Measurements from ENCODE around the gene EDEM2. TPM values are rescaled to one million over a fixed set of nuclear protein-coding genes. Genes with fewer than 3 reads are reported as not detected.

EDEM2 gene
- total RNA-seq, 4 donors from 2014 or later, result 23.0 to 55.9 (median 30.4) TPM

DNA sequence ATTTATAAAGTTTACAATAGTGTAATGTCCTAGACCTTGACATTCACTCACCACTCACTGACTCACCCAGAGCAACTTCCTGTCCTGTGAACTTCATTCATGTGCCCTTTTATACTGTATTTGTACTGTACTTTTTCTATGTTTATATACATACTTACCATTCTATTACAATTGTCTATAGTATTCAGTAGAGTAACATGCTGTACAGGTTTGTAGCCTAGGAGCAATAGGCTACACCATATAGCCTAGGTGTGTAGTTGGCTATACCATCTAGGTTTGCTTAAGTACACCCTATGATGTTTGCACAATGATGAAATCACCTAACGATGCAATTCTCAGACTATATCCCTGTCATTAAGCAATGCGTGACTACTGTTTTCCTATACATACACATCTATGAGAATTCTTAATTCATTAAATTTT, 17.5 kb downstream of the EDEM2 start:
- H3K27me3 ChIP-seq, result no peaks in the 10 kb centered on the region
- H3K4me1 ChIP-seq, result peaks cover 0 to 11% (median 8%) of the 10 kb centered on the region in 4 donors
- H3K36me3 ChIP-seq, result peaks cover 0 to 30% (median 5%) of the 10 kb centered on the region in 4 donors
- no peak overlapping the region for H3K4me3 ChIP-seq
- 12 to 49% methylated on average over 2 of the region's 2 CpGs for WGBS, 2 donors (ENCODE audit: low coverage in 1 of 2)
- H3K9me3 ChIP-seq, result no peaks in the 10 kb centered on the region
- intact Hi-C loops (cut with DNase I; ENCODE audit: low total_unique reads) (no loop called here), in situ Hi-C loops (cut with MboI; ENCODE audit: low pct_ligation_motif_present in 1 of 4, low pct_unique_long_range_greater_than_20kb in 1 of 4, low sequenced_read_pairs in 3 of 4) (loop anchor here in 2 of 4 donors (25.0 kb wide), 1 partner anchor 308 kb away; the partner anchor contains the start of gene GDF5 (in 2 of the 2))
- peak overlapping the region in 2 of 4 donors; percentile 31 to 57 for H3K27ac ChIP-seq
- TF ChIP-seq POLR2AphosphoS5 (IDR thresholded peaks at IDR 0.05) (peak in 2 of 3 donors; percentile 32 to 47), EP300 (IDR thresholded peaks at IDR 0.05; ENCODE audit: low read depth) (no peak)
- no peak for DNase-seq

DNA sequence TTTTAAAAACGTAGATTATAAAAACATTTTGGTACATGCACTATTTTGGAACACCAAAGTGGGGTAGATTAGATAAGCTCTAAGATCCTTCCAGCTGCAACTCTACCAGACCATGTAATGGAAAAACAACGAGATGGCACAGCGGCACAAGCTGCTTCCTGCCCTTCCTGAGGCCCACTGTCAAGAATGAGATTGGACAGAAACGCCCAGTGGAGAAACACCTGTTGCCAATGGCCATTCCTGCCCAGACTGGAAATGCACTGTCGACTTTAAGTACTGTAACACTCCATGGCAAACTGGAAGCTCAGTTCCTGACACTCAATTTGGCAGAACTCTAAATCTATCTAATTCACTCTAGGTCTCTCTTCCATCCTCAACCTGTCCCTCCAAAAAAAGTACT, 21.4 kb downstream of the EDEM2 start:
- Histone ChIP-seq H3K27ac (no peak overlapping the region), H3K4me1 (peaks cover 0 to 11% (median 8%) of the 10 kb centered on the region in 4 donors), H3K9me3 (no peaks in the 10 kb centered on the region), H3K36me3 (peaks cover 0 to 48% (median 17%) of the 10 kb centered on the region in 4 donors), H3K4me3 (no peak overlapping the region), H3K27me3 (no peaks in the 10 kb centered on the region)
- in situ Hi-C loops (cut with MboI; ENCODE audit: low pct_ligation_motif_present in 1 of 4, low pct_unique_long_range_greater_than_20kb in 1 of 4, low sequenced_read_pairs in 3 of 4), result loop anchor here in 2 of 4 donors (25.0 kb wide), 1 partner anchor 312 kb away; the partner anchor contains the start of gene GDF5 (in 2 of the 2)
- TF ChIP-seq POLR2AphosphoS5 (IDR thresholded peaks at IDR 0.05), result no peak
- no peak for TF ChIP-seq EP300 (IDR thresholded peaks at IDR 0.05; ENCODE audit: low read depth)
- TF ChIP-seq, protein P1, sequence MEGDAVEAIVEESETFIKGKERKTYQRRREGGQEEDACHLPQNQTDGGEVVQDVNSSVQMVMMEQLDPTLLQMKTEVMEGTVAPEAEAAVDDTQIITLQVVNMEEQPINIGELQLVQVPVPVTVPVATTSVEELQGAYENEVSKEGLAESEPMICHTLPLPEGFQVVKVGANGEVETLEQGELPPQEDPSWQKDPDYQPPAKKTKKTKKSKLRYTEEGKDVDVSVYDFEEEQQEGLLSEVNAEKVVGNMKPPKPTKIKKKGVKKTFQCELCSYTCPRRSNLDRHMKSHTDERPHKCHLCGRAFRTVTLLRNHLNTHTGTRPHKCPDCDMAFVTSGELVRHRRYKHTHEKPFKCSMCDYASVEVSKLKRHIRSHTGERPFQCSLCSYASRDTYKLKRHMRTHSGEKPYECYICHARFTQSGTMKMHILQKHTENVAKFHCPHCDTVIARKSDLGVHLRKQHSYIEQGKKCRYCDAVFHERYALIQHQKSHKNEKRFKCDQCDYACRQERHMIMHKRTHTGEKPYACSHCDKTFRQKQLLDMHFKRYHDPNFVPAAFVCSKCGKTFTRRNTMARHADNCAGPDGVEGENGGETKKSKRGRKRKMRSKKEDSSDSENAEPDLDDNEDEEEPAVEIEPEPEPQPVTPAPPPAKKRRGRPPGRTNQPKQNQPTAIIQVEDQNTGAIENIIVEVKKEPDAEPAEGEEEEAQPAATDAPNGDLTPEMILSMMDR (IDR thresholded peaks at IDR 0.05), result no peak
- TF ChIP-seq POLR2A (IDR thresholded peaks at IDR 0.05), result no peak
- no peak for DNase-seq
- WGBS, 2 donors (ENCODE audit: low coverage in 1 of 2), result 89 to 92% methylated on average over 1 to 5 of the region's 5 CpGs
- intact Hi-C loops (cut with DNase I; ENCODE audit: low total_unique reads), result no loop called here

DNA sequence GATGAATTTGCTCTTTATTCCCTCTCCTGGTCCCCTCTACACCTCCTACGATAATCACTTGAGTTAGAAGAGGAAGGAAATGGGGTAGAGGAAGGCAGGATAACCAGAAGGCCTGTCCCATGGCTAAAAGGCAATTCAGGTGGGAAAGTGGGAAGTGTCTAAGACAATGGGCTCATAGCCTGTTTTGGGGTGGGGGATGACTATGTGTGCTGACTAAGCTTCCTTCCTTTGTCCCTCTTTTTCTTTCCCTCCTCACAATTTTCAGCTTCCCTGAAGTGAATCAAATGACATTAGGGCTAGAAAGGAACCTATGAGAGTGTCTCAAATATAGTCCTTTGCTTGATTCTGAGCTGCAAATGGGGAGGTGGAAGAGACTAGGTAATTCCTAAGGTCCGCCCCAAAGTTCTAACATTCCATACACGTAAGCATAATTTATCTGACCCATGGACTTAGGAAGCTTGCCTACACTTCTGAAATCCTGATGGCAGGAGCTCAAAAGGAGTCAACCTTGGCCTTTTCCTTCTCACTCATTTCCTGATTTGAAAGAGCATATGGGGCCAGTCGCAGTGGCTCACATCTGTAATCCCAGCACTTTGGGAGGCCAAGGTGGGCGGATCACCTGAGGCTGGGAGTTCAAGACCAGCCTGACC, 24.3 kb downstream of the EDEM2 start:
- Histone ChIP-seq H3K27ac (no peak overlapping the region), H3K9me3 (no peaks in the 10 kb centered on the region), H3K27me3 (no peaks in the 10 kb centered on the region), H3K4me1 (no peaks in the 10 kb centered on the region), H3K4me3 (no peak overlapping the region), H3K36me3 (peaks cover 0 to 68% (median 27%) of the 10 kb centered on the region in 4 donors)
- intact Hi-C loops (cut with DNase I; ENCODE audit: low total_unique reads), result no loop called here
- TF ChIP-seq POLR2AphosphoS5 (IDR thresholded peaks at IDR 0.05), result no peak
- TF ChIP-seq, protein P1 (IDR thresholded peaks at IDR 0.05), result no peak
- no peak for TF ChIP-seq POLR2A (IDR thresholded peaks at IDR 0.05)
- in situ Hi-C loops (cut with MboI; ENCODE audit: low pct_ligation_motif_present in 1 of 4, low pct_unique_long_range_greater_than_20kb in 1 of 4, low sequenced_read_pairs in 3 of 4), result no loop called here
- 89 to 94% methylated on average over 3 to 5 of the region's 5 CpGs for WGBS, 2 donors (ENCODE audit: low coverage in 1 of 2)
- no peak for DNase-seq

DNA sequence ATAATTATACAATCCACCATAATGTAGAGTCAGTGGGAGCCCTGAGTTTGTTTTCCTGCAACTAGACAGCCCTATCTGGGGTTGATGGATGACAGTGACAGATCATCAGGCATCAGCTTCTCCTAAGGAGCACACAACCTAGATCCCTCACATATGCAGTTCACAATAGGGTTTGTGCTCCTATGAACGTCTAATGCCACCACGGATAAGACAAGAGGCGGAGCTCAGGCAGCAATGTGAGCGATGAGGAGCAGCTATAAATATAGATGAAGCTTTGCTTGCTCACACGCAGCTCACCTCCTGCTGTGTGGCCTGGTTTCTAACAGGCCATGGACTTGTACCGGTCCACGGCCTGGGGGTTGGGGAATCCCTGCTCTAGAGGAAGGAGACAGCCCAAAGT, 25.9 kb downstream of the EDEM2 start:
- no peak for DNase-seq
- no peak overlapping the region for H3K27ac ChIP-seq
- H3K4me1 ChIP-seq, result no peaks in the 10 kb centered on the region
- in situ Hi-C loops (cut with MboI; ENCODE audit: low pct_ligation_motif_present in 1 of 4, low pct_unique_long_range_greater_than_20kb in 1 of 4, low sequenced_read_pairs in 3 of 4) (no loop called here), intact Hi-C loops (cut with DNase I; ENCODE audit: low total_unique reads) (no loop called here)
- WGBS, 2 donors (ENCODE audit: low coverage in 1 of 2), result 95 to 100% methylated on average over 2 to 7 of the region's 7 CpGs
- peaks cover 0 to 74% (median 30%) of the 10 kb centered on the region in 4 donors for H3K36me3 ChIP-seq
- H3K9me3 ChIP-seq, result no peaks in the 10 kb centered on the region
- TF ChIP-seq, protein P1 (IDR thresholded peaks at IDR 0.05), result no peak
- TF ChIP-seq POLR2AphosphoS5 (IDR thresholded peaks at IDR 0.05) (no peak), POLR2A (IDR thresholded peaks at IDR 0.05) (no peak), EP300 (IDR thresholded peaks at IDR 0.05; ENCODE audit: low read depth) (no peak)
- no peaks in the 10 kb centered on the region for H3K27me3 ChIP-seq
- H3K4me3 ChIP-seq, result no peak overlapping the region
